HG03280 (cell line): ENCODE measurements around the gene DDC.
A peak's percentile ranks its signal among the peaks of the same experiment; 100 is the strongest.

Experiments
- ATAC-seq: cut with Tn5 transposase; IDR thresholded peaks from one replicate; pipeline ENCODE4 v1.9.1; 2021; ENCODE audit warnings: mild to moderate bottlenecking, moderate library complexity; ENCODE audit not compliant: unreplicated experiment

DDC gene

DNA sequence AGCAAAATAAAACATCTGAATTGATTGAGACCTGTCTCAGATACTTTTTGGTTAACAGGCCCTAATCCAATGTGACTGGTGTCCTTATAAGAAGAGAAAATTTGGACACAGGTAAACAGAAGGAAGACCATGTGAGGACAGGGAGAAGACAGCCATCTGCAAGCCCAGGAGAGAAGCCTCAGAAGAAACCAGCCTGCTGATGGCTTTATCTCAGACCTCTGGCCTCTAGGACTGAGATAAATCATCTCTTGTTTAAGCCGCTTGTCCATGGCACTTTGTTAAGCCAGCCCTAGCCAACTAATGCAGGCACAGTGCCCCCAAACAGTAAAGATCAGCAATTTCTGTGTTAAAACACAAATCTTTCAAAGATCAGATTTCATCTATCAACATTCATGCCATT, 73.3 kb downstream of the DDC start:
- ATAC-seq: no peak

DNA sequence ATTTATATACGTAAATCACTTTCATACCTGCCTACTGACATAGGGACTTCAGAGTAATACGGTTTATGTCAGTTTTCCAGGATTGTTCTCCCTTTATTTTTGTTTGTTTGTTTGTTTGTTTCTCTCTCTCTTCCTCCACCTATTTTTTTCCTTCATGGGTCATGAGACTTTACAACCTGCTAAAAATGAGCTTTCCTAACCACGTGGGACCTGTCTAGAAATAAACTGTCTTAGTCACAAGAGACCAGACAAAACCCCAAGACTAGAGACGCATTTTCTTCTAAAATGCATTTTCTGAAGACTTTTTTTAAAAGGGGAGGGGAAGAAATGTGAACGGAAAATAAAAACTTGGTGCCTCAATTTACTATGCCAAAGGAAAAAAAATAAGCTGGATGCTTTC, 74.0 kb downstream of the DDC start:
- ATAC-seq: no peak

DNA sequence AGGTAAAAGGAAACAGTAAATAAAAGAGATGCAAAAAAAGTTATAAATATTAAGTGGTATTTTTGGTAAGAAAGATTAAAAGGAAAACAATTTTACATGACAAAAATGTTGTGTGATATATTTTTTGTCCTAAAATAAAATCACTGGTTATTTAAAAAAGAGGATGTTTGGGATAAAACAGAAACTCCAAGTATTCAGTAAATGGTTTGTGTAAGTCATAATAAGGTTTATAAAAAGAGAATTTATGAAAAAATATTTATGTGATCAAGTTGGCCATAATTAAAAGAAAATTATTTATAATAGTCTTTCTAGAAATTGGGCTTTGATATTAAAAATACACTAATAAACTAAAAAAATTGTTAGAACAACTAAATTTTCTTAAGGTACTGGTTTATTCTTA, 76.8 kb downstream of the DDC start:
- ATAC-seq: no peak

DNA sequence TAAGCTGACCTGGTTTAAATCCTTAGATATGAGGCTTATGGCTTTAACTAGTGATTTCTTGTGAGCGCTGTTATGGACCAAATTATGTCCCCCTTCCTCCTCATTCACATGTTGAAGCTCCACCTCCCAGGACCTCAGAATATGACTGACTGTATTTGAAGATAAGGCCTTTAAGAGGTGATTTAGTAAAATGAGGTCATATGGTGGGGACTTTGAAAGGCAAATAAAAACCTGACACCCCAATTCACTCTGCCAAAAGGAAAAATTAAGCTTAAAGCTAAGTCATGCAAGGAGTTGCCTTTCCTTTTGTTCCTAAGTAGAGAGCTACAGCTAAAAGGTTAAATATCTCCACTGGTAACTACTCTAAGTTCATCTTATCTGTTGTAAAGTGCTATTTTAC, 78.7 kb downstream of the DDC start:
- no peak for ATAC-seq

DNA sequence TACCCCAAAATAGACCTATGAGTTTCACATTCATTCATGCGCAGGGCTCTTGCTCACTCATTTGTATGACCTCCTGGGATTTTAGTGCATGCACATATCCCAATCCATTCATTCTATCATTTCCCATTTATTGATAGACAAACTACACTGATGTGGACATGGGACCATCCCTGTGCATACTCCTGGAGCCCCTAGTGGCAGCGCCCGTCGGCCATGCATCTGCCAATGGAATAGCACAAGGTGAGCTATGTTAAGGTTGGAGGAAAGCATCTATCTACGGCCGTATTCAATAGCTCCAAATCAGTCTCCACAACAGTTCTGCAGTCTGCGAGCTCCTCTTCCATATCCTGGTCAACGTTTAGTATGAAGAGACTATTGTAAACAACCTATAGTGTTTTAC, 83.3 kb downstream of the DDC start:
- ATAC-seq: no peak

DNA sequence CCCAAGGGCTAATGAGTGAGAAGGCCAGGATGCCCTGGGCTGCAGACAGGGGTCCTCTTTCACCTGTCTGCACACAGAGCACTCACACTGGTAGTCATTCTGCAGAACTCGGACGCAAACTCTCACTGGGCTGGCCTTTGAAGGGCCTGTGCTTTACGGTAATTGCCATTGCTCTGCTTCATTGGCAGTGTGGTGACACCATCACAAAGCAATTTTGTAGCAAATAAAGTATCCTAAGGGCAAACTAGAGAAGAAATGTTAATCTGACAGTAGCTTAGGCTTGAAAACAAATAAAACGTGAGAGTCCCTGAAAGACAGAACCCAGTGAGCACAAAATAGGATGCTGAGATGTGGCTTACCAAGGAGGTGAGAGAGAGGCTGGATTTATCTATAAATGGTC, 84.4 kb downstream of the DDC start:
- ATAC-seq: no peak

DNA sequence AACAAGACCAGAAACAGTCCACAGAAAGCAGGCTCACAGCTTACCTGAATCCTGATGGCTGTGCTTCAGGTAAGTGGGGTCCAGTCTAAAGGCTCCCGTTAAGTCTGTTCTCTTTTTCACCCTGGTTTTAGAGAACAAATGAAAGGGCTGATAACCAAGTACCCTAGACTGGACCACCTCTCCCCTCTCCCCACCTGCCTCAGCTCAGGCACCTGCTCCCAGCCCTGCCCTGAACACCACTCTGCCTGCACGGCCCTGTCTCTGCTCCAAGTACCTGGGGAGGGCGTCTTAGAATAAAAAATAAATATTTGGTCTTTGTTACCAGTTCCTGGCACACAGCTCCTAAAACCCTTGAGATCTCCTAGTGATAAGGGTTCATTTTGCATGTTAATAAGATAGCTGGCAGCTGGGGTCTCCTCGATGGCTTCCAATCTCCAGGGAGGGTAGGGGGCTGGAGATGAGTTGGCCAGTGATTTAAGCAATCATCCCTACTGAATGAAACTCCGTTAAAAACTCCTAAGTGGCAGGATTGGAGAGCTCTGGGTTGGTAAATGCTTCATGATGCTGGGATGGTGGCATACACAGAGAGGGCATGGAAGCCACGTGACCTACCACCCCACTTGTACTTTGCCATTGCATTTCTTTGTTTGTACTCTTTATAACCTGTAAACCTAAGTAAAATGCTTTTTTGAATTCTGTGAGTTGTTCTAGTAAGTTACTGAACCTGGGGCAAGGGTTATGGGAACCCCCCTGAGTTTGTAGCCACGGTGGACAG, 85.3 kb downstream of the DDC start:
- ATAC-seq: no peak

DNA sequence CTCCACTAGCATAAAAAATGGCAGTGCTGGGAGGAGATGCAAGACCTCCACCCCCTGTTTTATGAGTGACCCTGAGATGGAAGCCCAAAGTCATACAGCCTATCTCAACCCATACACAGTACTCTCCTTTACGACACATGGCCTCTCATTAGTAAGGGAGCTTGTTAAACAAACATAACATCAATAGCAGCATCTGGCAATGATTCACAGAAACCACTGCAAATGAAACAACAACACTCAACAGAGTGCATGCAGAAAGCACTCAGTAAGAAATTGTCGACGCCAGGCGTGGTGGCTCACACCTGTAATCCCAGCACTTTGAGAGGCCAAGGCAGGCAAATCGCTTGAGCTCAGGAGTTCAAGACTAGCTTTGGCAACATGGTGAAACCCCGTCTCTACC, 87.6 kb downstream of the DDC start:
- no peak for ATAC-seq

DNA sequence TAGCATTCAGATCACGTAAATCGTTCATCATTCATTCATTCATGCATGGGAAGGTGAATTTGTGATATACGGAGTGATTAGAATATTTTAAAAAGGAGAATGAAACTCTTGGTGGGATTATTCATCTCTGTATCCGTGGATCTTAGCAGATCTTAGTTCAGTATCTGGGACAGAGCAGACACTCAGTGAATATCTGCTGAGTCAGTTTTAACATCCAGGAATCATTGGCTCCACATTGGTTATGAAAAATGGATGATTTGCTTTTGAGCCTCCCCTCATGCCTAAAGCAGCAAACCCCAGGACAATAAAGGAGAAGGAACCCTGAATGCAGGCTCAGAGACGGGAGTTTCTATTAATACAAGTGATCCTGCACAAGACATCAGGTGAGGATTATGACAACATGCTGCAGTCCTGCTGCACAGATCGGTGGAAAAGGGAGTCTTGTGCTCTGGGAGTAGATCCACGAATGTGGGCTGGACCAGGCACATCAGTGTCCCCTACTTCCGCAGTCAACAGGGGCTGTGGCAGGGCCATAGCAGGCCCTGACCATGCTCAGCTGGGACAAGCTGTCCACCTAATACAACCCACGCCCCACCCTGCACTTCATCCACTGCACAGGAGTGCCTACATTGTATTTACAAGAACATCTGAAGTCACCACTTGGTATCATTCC, 88.1 kb downstream of the DDC start:
- ATAC-seq: no peak

DNA sequence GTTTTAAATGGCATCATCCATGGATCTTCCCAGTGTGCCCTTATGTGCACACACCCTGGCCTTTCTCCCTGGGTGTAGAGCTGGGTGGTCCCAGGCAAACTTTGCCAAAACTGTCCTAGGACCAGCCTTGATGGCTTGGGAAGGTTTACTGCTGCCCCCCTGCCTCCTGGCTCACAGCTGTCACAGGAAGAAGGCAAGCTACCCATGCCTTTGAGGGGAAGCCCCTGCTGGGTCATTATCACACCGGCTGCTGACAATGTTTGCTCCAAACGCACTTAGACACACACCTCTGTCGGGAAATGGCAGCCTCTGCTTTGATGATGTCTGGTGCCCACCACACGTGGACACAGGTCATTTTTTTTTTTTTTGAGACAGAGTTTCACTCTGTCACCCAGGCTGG, 89.9 kb downstream of the DDC start:
- no peak for ATAC-seq

DNA sequence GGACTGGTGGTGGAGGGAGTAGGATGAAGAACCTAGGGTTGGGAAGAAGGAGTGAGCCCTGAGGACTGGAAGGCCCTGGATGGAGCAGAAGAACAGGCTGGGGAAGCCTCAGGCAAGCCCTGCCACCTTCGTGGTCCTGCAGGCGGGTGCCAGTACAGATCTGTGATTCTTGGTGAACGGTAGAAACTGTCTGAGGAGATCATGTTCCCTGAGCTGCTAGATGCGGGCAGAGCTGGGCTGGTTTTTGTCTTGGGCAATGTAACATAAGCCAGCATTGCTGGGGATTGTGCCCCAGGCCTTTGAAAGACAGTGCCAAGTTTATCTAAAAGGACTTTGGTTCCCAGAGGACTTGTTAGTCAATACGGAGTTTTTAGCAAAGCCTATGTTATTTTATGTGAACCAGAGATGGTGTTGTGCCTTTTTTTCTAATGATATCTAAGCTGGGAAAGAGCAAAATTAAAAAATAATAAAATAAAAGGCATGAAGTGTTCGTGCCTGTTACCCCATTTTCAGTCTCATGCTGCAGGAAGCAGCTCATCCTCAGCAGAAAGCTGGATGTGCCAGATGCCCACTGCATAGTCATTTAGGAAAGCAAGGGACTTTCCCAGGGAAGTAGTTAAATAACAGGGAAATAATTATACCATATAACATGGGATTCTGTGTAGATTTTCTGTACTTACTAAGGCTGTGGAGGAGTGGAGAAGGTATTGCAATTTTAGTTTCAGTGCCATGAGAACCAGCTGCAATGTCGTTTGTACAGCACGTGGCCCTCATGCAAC, 90.6 kb downstream of the DDC start:
- no peak for ATAC-seq

DNA sequence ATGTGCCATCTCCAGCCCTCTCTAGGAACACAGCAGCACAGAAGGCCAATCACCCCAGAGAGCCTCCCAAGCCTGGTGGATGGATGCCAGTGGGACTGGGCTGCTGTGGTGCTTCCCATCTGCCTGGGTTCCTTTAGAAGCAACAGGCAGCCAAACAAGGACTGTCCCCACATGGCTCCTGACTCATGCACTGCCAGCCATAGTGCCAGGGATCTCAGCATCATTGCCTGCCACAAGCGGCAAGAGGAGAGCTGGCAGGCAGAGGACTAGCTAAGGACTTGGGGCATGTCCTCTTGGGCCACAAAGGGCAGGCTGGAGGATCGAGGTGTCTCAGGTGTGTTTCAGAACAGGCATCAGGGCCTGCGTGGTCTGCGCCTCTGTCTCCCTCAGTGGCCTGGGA, 91.7 kb downstream of the DDC start:
- ATAC-seq: no peak

DNA sequence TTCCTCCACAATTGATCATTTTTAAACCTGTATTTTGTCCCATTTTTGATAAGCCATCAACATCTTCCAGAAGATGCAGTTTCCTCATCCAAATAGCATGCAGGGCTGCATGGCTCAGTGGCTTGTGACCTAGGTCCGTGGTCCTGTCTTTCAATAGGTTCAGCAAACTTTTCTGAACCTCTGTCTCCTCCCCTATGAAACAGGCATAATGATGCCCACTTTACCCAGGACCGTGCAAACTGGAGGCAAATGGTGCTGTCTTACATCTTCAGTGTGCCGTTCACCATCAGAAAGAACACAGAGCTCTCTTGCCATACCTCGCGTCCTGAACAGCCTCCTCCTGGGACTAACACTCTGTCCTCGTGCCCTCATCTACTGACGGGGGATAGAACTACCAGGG, 92.8 kb downstream of the DDC start:
- no peak for ATAC-seq

DNA sequence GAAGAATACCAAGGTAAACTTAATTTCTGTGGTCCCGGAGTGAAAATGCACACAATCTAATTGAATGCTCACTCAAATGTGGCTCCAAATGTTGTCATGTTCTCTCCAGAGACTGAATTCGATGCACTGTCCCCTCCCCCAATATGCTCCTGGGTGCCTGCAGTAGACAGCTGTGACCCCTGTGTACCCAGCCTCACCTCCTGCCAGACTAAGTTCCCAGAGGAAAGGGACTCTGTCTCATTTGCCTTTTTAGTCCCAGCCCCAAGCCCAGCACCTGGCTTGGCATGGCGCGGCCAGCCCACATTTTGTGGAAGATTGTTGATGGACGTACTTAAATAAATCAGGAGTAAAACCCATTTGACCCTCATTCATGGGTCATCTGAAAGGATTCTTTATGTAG, 93.2 kb downstream of the DDC start:
- ATAC-seq: no peak

DNA sequence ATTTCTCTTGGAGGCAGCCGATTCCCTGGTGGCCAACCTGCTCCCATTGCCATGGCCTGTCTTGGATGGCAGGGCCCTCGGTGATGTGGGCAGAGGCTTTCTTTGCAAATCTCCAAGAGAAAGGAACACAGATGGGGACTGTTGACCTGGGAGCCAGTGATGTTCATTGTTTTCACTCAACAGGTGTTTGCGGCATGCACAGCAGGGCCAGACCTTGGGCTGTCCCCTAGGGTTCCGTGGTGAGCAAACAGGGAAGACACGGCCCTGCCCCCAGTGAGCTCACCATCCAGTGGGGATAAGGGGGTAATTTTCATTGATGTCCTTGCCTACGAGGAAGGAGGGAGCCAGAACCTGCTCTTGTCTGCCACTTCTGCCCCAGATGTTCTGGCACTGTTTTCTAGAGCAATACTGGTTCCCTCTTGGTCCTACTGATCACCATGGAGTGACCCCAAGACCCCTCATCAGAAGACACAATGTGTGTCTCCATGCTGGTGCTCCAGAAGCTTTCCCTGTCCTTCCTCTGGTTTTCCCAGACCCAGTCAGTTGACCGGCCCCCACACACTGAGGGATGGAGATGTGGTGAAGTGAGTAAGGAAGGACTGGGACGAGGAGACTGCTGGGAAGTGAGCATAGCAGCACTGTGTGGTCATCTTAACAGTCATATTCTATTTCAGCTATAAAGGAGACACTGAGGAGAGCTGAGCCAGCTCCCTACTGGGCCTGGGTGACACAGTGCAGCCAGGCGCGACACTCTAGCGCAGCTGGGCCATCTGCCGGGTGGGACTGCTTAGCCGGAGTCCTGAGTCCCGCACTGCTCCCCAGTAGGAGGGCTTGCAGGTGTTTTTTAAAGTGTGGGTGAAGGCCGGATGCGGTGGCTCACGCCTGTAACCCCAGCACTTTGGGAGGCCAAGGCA, 94.7 kb downstream of the DDC start:
- no peak for ATAC-seq

DNA sequence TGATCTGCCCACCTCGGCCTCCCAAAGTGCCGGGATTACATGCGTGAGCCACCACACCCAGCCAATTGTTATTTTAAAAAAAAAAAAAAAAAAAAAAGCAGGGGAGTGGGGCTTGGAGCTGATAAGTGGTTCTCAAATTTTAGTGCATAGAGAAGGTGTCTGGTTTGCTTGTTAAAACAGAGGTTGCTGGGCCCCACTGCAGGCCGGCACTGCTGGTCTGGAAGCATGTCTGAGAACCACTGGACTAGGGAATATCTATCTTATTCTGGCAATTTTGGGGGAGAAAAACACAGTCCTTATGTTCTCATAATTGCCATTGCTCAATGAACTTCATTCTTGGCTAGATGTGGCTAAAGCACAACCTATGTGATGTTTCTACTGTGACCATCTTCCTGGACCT, 96.0 kb downstream of the DDC start:
- ATAC-seq: no peak

DNA sequence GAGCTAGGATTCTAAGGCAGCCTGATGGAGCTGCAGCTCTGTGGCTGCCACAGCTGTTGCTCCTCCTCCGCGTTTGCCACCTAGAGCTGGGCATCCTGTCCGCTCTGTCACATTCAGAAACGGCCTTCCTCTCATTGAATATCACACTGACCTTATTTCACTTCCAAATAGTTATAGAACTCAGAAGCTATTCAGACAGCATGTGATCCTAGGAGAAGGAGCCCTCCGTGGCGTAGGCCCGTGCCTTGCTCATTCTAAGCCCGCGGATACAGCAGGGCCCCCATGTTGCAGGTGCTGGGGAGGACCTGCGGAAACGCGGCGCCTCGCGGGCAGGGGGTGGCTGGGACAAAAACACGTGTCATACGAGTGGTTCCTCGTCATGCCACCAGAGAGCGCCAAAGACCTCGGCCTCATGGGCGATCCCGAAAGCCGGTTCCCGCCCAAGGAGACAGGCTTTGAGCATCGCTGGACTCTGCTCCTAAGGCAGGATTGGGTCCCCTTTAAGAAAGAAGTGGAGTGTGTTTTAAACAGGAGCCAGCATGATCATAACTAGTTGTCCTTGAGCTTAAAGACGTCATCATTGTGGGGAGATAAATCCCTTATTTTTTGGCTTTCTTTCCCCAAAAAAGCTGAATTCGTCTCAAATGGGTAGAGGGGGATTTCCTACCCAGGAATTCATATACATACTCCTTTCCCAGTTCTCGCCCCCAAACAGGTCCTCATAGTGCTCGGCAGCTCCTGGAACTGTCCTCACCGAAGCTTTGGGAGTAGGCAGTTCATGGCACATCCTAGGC, 97.2 kb downstream of the DDC start:
- ATAC-seq: peak; percentile 81

DNA sequence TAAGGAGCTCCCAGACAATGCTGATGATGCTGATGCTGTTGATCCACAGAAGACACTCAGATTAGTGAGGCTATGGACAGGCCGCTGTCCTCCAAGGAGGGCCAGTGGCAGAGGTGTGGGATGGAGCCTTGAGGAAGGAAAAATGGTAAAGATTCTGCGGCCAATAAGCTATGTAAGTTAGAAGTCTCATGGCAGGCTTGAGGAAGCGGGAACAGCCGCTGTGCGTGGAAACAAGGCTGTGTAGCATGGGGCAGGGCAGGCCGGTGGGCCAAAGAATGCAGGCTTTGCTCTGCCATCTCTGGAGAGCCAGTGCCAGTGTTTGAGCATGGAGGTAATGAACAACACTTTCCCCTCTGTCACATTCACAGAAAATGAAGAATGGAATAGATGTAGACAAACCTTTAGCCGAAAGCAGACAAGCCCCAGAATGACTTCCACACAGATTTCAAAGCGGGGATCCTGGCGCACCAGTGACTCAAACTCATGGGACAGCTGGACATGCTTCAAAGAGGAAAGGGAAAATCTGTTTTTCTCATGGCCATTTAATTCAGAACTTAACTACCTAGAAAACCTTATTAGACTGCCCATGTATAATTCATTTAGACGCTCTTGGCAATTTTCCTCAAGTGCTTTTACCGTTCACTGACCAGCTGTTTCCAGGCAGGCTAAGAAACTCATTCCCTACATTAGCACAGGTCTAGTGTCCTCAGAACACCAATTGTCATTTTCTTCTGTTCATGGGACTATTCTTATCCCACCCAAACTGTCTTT, 98.2 kb downstream of the DDC start:
- ATAC-seq: no peak

DNA sequence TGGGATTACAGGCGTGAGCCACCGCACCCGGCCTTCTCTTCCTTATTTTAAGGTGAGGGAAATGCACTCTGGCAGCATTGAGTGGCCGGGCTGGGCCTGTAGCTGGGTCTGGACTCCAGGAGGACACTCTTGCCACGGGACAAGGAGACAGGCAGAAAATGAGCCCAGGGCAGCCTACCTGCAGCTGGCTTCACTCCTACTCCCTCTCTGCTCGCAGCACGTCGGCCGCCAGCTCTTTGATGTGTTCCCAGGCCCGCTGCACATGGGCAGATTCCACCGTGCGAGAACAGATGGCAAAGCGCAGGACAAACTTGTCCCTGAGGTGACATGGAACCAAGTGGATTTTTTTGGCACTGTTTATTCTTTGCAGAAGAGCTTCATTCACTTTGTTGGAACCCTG, 102.2 kb downstream of the DDC start:
- no peak for ATAC-seq
